ENCODE results near the gene PIK3CD. TPM values are rescaled to one million over a fixed set of nuclear protein-coding genes. Genes with fewer than 3 reads are reported as not detected.

The PIK3CD gene
- total RNA-seq, 1 experiment from 2014 or later, result 0.77 TPM

DNA sequence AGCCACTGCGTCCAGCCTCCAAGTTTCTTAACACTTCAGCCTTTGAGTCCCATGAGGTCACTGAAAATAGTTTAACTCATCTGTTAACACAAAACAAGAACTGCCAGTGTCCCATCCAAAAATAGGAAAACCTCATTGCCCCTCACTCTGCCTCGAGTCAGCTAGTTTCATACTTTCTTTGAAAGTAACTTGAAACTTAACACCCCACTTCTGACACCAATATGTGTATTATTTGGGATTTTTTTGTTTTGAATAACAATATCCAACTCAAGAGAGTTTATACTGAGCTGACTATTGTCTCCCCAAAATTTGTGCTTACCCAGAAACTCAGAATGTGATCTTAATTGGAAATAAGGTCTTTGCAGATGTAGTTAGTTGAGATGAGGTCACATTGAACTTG, 16.9 kb upstream of the PIK3CD start:
- ChIA-PET CTCF (no interaction called here), POLR2A (no interaction called here)
- Mint-ChIP-seq H3K9me3 (ENCODE audit: unreplicated experiment) (peaks cover 10% of the 10 kb centered on the region), H3K27me3 (ENCODE audit: insufficient read depth, unreplicated experiment) (peaks cover 3% of the 10 kb centered on the region), H3K4me3 (ENCODE audit: unreplicated experiment) (no peak overlapping the region), H3K4me1 (ENCODE audit: low read depth, unreplicated experiment) (no peaks in the 10 kb centered on the region), H3K27ac (ENCODE audit: unreplicated experiment) (no peak overlapping the region), H3K36me3 (ENCODE audit: insufficient read depth, unreplicated experiment) (no peaks in the 10 kb centered on the region)
- no peaks in the 10 kb centered on the region for H3K27me3 ChIP-seq (replicated peaks; ENCODE audit: control insufficient read depth, insufficient read depth, low read length)
- H3K36me3 ChIP-seq (ENCODE audit: control insufficient read depth, insufficient read depth, low read length), result no peaks in the 10 kb centered on the region
- TF ChIP-seq CTCF (IDR thresholded peaks at IDR 0.05; ENCODE audit: insufficient read depth in 1 of 2, low read depth in 1 of 2, low read length in 1 of 2, severe bottlenecking in 1 of 2, unreplicated experiment in 1 of 2), result no peak
- BruUV-seq (replicated peaks), result no TSS peak
- H3K9me3 ChIP-seq, result no peaks in the 10 kb centered on the region
- no peak for DNase-seq
- intact Hi-C loops (cut with micrococcal nuclease; ENCODE audit: unreplicated experiment), result no loop called here
- H3K4me1 ChIP-seq, result no peaks in the 10 kb centered on the region
- H3K4me3 ChIP-seq (ENCODE audit: low read depth, low read length), result no peak overlapping the region

- CTCF ChIA-PET, result interaction anchor here (0.6 kb wide), 1 partner anchor 227 kb away, joined by 5 read pairs; no protein-coding TSS in a partner anchor
- Histone ChIP-seq H3K9me3 (no peaks in the 10 kb centered on the region), H3K27me3 (replicated peaks; ENCODE audit: control insufficient read depth, insufficient read depth, low read length) (no peaks in the 10 kb centered on the region), H3K4me3 (ENCODE audit: low read depth, low read length) (no peak overlapping the region), H3K4me1 (no peaks in the 10 kb centered on the region), H3K36me3 (ENCODE audit: control insufficient read depth, insufficient read depth, low read length) (no peaks in the 10 kb centered on the region)
- Mint-ChIP-seq H3K9me3 (ENCODE audit: unreplicated experiment) (peaks cover 10% of the 10 kb centered on the region), H3K27me3 (ENCODE audit: insufficient read depth, unreplicated experiment) (peaks cover 7% of the 10 kb centered on the region), H3K4me3 (ENCODE audit: unreplicated experiment) (no peak overlapping the region), H3K36me3 (ENCODE audit: insufficient read depth, unreplicated experiment) (no peaks in the 10 kb centered on the region), H3K27ac (ENCODE audit: unreplicated experiment) (no peak overlapping the region), H3K4me1 (ENCODE audit: low read depth, unreplicated experiment) (no peaks in the 10 kb centered on the region)
- no TSS peak for BruUV-seq (replicated peaks)
- TF ChIP-seq CTCF (IDR thresholded peaks at IDR 0.05; ENCODE audit: insufficient read depth in 1 of 2, low read depth in 1 of 2, low read length in 1 of 2, severe bottlenecking in 1 of 2, unreplicated experiment in 1 of 2), result no peak
- POLR2A ChIA-PET, result no interaction called here
- intact Hi-C loops (cut with micrococcal nuclease; ENCODE audit: unreplicated experiment), result no loop called here
- DNase-seq, result no peak
Observed at GRCh38 chr1:9639227-9639626, 12.3 kb upstream of the PIK3CD start.

GRCh38 chr1:9643351-9644256, 7.9 kb upstream of the PIK3CD start:
- Histone ChIP-seq H3K4me1 (no peaks in the 10 kb centered on the region), H3K4me3 (ENCODE audit: low read depth, low read length) (no peak overlapping the region), H3K36me3 (ENCODE audit: control insufficient read depth, insufficient read depth, low read length) (no peaks in the 10 kb centered on the region), H3K27me3 (replicated peaks; ENCODE audit: control insufficient read depth, insufficient read depth, low read length) (no peaks in the 10 kb centered on the region), H3K9me3 (no peaks in the 10 kb centered on the region)
- Mint-ChIP-seq H3K36me3 (ENCODE audit: insufficient read depth, unreplicated experiment) (no peaks in the 10 kb centered on the region), H3K9me3 (ENCODE audit: unreplicated experiment) (no peaks in the 10 kb centered on the region), H3K27ac (ENCODE audit: unreplicated experiment) (no peak overlapping the region), H3K4me3 (ENCODE audit: unreplicated experiment) (no peak overlapping the region), H3K4me1 (ENCODE audit: low read depth, unreplicated experiment) (no peaks in the 10 kb centered on the region), H3K27me3 (ENCODE audit: insufficient read depth, unreplicated experiment) (peaks cover 4% of the 10 kb centered on the region)
- no TSS peak for BruUV-seq (replicated peaks)
- intact Hi-C loops (cut with micrococcal nuclease; ENCODE audit: unreplicated experiment), result no loop called here
- DNase-seq, result no peak
- CTCF ChIA-PET, result interaction anchor here (0.6 kb wide), 1 partner anchor 1629 kb away, joined by 3 read pairs; no protein-coding TSS in a partner anchor
- POLR2A ChIA-PET, result no interaction called here
- no peak for TF ChIP-seq CTCF (IDR thresholded peaks at IDR 0.05; ENCODE audit: insufficient read depth in 1 of 2, low read depth in 1 of 2, low read length in 1 of 2, severe bottlenecking in 1 of 2, unreplicated experiment in 1 of 2)
